ENCODE measurements around the gene SLC39A3. TPM values are rescaled to one million over a fixed set of nuclear protein-coding genes. Genes with fewer than 3 reads are reported as not detected.

The SLC39A3 gene
- total and polyA plus RNA-seq, 2 experiments from 2014 or later: 36.1 to 44.3 TPM

DNA sequence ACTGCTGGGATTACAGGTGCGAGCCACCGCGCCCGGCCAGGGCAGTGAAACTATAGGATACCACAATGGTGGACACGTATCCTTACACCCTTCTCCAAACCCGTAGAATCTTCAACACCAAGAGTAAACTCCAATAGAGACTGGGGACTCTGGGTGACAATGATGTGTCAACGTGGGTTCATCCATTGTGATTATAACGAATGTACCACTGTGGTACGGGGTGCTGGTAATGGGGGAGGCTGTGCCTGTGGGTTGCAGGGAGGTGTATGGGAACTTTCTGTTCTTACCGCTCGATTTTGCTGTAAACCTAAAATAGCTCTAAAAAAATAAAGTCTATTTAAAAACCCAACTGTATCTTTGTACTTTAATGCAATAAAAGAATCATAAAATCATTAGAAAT is 49.0 kb downstream of the SLC39A3 start:
- H3K4me3 ChIP-seq: no peak overlapping the region
- H3K36me3 ChIP-seq (replicated peaks; ENCODE audit: insufficient read depth, low read depth): no peaks in the 10 kb centered on the region
- no peaks in the 10 kb centered on the region for H3K9me2 ChIP-seq (replicated peaks; ENCODE audit: insufficient read depth)
- DNase-seq (ENCODE audit: low spot score): no peak
- no peaks in the 10 kb centered on the region for H3K4me1 ChIP-seq (ENCODE audit: insufficient read depth)
- no peaks in the 10 kb centered on the region for H4K20me1 ChIP-seq (ENCODE audit: insufficient read depth, poor library complexity, severe bottlenecking)
- 90% methylated on average over 11 of the region's 11 CpGs for WGBS (ENCODE audit: low lambda C conversion rate, missing lambda C conversion rate)
- H2AFZ ChIP-seq: no peak overlapping the region
- no peak overlapping the region for H3K27ac ChIP-seq
- H3K27me3 ChIP-seq: no peaks in the 10 kb centered on the region
- H3K4me2 ChIP-seq: no peak overlapping the region
- no peaks in the 10 kb centered on the region for H3K9me3 ChIP-seq (ENCODE audit: low read depth)
- no peaks in the 10 kb centered on the region for H3K79me2 ChIP-seq
- TF ChIP-seq, protein P1, sequence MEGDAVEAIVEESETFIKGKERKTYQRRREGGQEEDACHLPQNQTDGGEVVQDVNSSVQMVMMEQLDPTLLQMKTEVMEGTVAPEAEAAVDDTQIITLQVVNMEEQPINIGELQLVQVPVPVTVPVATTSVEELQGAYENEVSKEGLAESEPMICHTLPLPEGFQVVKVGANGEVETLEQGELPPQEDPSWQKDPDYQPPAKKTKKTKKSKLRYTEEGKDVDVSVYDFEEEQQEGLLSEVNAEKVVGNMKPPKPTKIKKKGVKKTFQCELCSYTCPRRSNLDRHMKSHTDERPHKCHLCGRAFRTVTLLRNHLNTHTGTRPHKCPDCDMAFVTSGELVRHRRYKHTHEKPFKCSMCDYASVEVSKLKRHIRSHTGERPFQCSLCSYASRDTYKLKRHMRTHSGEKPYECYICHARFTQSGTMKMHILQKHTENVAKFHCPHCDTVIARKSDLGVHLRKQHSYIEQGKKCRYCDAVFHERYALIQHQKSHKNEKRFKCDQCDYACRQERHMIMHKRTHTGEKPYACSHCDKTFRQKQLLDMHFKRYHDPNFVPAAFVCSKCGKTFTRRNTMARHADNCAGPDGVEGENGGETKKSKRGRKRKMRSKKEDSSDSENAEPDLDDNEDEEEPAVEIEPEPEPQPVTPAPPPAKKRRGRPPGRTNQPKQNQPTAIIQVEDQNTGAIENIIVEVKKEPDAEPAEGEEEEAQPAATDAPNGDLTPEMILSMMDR (IDR thresholded peaks at IDR 0.05; ENCODE audit: poor library complexity): no peak
- TF ChIP-seq EZH2phosphoT487 (IDR thresholded peaks at IDR 0.05; ENCODE audit: low read depth, severe bottlenecking, unreplicated experiment): no peak
- TF ChIP-seq EZH2 (IDR thresholded peaks at IDR 0.05; ENCODE audit: borderline replicate concordance): no peak

DNA sequence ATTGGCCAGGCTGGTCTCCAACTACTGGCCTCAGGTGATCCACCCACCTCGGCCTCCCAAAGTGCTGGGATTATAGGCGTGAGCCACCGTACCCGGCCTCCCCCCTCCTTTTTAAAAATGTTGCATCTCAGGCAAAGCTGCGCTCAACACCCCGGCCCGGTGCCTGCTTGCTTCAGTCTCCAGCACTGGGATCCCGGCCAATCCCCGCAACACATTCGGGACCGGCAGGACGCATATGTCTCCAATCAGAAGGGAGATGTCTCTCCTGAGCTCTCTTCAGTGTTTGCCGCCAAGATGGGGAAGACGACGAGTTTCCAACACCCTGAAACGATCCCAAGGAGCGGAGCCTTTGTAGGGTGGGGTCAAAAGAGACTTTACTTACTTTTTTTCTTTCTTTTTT is 53.5 kb downstream of the SLC39A3 start:
- Histone ChIP-seq H3K9me2 (replicated peaks; ENCODE audit: insufficient read depth) (no peaks in the 10 kb centered on the region), H3K27me3 (no peaks in the 10 kb centered on the region), H3K36me3 (replicated peaks; ENCODE audit: insufficient read depth, low read depth) (no peaks in the 10 kb centered on the region), H3K27ac (no peak overlapping the region), H3K4me2 (no peak overlapping the region), H3K4me1 (ENCODE audit: insufficient read depth) (no peaks in the 10 kb centered on the region), H4K20me1 (ENCODE audit: insufficient read depth, poor library complexity, severe bottlenecking) (no peaks in the 10 kb centered on the region), H2AFZ (no peak overlapping the region), H3K4me3 (no peak overlapping the region), H3K79me2 (no peaks in the 10 kb centered on the region), H3K9me3 (ENCODE audit: low read depth) (no peaks in the 10 kb centered on the region)
- TF ChIP-seq, protein P1 (IDR thresholded peaks at IDR 0.05; ENCODE audit: poor library complexity): no peak
- TF ChIP-seq EZH2 (IDR thresholded peaks at IDR 0.05; ENCODE audit: borderline replicate concordance): no peak
- no peak for TF ChIP-seq EZH2phosphoT487 (IDR thresholded peaks at IDR 0.05; ENCODE audit: low read depth, severe bottlenecking, unreplicated experiment)
- 96% methylated on average over 17 of the region's 17 CpGs for WGBS (ENCODE audit: low lambda C conversion rate, missing lambda C conversion rate)
- no peak for DNase-seq (ENCODE audit: low spot score)

DNA sequence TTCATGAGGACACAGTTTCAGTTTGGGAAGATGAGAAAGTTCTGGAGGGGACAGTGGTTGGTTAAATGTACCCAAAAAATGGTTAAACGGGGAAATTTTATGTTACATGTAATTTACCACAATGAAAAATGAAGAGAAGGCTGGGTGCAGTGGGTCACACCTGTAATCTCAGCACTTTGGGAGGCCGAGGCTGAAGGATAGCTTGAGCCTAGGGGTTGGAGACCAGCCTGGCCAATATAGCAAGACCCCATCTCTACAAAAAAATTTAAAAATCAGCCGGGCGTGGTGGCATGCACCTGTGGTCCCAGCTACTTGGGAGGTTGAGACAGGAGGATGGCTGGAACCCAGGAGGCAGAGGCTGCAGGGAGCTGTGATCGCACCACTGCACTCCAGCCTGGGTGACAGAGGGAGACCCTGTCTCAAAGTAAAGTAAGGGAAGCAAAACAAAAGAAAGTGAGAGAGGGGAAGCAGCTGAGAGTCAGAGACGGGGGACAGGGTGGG is 54.6 kb downstream of the SLC39A3 start:
- no peaks in the 10 kb centered on the region for H3K79me2 ChIP-seq
- H4K20me1 ChIP-seq (ENCODE audit: insufficient read depth, poor library complexity, severe bottlenecking): no peaks in the 10 kb centered on the region
- no peak overlapping the region for H2AFZ ChIP-seq
- no peaks in the 10 kb centered on the region for H3K9me2 ChIP-seq (replicated peaks; ENCODE audit: insufficient read depth)
- no peaks in the 10 kb centered on the region for H3K9me3 ChIP-seq (ENCODE audit: low read depth)
- H3K27me3 ChIP-seq: no peaks in the 10 kb centered on the region
- TF ChIP-seq EZH2phosphoT487 (IDR thresholded peaks at IDR 0.05; ENCODE audit: low read depth, severe bottlenecking, unreplicated experiment): no peak
- TF ChIP-seq, protein P1 (IDR thresholded peaks at IDR 0.05; ENCODE audit: poor library complexity): no peak
- no peak for TF ChIP-seq EZH2 (IDR thresholded peaks at IDR 0.05; ENCODE audit: borderline replicate concordance)
- H3K36me3 ChIP-seq (replicated peaks; ENCODE audit: insufficient read depth, low read depth): no peaks in the 10 kb centered on the region
- no peak overlapping the region for H3K4me3 ChIP-seq
- H3K4me1 ChIP-seq (ENCODE audit: insufficient read depth): no peaks in the 10 kb centered on the region
- no peak overlapping the region for H3K4me2 ChIP-seq
- H3K27ac ChIP-seq: no peak overlapping the region
- no peak for DNase-seq (ENCODE audit: low spot score)
- 96% methylated on average over 6 of the region's 6 CpGs for WGBS (ENCODE audit: low lambda C conversion rate, missing lambda C conversion rate)
